ENCODE data around the gene NIPA2.

NIPA2 gene

GRCh38 chr15:22877607-22878006, 39.1 kb downstream of the NIPA2 start:
- no peak for DNase-seq (ENCODE audit: low spot score)

DNA sequence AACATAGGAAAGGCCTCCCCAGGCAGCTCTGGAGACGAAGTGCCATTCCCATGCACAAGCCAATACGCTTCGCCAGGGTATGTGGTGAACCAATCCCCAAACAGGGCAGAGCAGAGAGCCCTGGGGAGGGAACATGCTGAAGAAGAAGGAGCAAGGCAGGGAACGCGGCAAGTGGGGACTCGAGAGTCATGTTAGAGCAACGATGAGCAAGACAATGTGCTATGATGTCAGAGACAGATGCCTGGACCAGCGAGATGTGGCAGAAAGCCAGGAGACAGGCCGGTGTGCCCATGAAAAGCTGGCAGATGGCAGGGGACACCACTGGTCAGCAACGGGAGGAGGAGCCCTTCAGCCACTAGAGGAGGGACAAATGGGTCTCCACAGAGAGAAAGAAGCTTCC, 39.6 kb downstream of the NIPA2 start:
- DNase-seq (ENCODE audit: low spot score): no peak

GRCh38 chr15:22880068-22880980, 41.9 kb downstream of the NIPA2 start:
- DNase-seq (ENCODE audit: low spot score): no peak

DNA sequence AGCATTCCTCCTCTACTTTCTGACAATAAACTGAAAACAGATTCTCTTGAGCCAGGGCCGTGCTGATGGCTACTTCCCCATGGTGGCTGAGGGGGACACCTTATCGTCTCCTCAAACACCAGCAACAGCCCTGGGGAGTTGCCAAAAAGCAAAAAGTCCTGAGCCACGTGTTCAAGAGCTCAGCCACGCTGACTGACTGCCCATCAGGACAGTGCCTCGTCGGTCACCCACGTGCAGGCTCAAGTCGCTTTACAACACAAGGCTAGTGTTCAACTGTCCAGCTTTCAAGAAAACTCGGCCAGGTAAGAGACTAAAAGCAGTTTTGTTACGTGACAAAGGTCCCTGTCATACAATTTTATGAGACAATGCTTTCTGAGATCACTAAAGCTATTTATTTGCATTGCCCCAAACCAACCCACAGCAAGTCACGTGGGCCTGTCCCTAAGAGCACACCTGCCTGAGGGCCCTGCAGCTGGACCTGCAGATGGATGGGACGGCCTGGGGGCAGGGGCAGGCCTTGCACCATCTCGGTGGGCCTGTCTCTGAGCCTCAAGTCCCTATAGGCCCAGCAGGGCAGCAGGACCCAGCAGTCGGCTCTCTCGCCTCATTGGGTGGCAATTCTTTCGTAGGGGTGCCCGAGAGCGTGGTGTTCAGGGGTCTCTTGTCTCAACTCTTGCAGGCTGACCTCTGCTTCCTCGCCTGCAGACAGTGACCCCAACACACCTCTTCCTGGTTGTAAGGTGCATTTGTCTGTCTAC, 42.7 kb downstream of the NIPA2 start:
- DNase-seq (ENCODE audit: low spot score): no peak

DNA sequence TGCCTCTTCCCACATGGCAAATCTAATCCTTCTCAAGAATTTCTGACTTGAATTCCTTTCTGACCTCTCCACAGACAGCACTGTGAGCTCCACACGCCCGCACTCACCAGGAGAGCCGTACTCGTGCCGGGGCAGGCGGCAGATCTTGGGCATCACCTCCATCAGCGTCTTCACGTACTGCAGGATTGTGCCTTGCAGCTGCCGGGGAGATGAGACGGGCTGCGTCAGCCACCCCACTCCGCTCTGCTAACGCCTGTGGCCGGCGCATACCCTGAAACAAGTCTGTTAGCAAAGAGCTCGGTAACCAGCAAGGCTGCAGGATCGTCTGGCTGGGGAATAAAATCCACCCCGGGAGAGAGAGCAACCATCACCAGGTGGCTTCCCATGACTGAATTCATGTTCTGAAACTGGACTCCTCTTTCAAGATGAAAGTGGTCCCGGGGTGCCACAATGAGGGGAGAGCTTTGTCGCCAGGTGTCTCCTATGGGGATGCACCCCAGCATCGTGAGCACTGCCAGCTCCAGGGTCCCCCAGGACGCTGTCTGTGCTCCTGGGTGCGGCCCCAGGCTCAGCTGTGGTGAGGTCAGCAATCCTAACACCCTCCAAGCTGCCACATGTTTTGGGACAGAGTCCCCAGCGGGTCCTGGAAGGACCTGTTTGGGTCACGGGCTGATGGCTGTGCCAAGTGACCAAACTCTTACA, 43.4 kb downstream of the NIPA2 start:
- no peak for DNase-seq (ENCODE audit: low spot score)

- DNase-seq (ENCODE audit: low spot score): no peak
These were observed 44.7 kb downstream of the NIPA2 start for GRCh38 chr15:22883196-22883595.

GRCh38 chr15:22884344-22884743, 45.9 kb downstream of the NIPA2 start:
- peak; percentile 5 for DNase-seq (ENCODE audit: low spot score)

- no peak for DNase-seq (ENCODE audit: low spot score)
These were observed 46.7 kb downstream of the NIPA2 start for GRCh38 chr15:22885120-22885519.

DNA sequence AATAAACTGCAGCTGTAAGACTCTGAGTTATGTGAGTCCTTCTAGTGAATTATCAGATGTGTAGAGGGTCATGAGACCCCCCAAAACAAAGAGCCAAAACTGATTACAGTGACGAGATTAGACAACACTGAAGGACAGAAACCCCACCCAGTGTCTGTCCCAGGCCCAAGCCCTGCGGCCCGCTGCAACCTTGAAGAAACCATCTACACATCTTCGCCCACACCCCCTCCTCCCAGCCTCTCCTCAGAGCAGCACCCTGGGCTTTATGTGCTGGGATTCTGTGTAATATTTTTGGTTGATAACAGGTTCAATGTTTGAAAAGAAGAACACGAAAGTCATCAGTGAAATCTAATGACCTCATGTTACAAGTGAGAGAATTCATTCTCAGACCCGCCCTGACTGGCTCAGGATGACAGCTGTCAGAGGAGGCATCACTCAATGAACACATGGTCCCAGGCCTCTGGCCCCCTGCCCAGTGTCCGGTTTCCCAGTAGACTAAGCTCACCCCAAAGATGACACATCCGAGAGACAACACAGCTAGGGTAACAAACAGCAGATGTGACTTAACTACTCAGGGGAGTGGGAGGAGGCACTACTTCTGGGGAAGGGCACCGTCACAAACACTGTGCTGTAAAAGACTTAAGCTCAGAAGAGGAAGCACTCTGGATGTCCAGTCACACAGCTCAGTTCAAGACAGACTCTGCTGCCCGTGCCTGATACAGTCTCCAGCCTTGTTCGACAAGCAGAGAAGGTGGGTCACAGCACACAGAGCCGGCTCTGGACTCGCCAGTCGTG, 48.9 kb downstream of the NIPA2 start:
- no peak for DNase-seq (ENCODE audit: low spot score)

- DNase-seq (ENCODE audit: low spot score): no peak
These were observed 49.8 kb downstream of the NIPA2 start for GRCh38 chr15:22888120-22888859.

GRCh38 chr15:22889146-22889818, 50.8 kb downstream of the NIPA2 start:
- DNase-seq (ENCODE audit: low spot score): no peak

DNA sequence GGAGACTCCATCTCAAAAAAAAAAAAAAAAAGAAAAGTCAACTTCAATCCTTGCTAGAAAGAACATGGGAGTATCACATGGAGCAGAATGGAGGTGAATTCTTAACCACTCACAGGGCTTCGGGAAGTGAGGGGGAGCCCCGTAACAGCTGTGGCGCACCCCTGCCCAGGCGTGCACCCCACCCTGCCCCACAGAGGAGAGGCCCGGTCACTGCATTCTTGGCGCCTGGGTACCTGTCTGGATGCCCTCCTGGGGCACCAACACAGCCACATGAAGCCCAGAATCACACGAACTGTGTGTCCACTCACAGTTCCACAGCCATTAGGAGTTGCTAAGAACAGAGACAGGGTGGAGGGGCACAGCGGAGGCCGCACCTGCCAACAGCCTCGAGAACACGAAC, 51.8 kb downstream of the NIPA2 start:
- no peak for DNase-seq (ENCODE audit: low spot score)

DNA sequence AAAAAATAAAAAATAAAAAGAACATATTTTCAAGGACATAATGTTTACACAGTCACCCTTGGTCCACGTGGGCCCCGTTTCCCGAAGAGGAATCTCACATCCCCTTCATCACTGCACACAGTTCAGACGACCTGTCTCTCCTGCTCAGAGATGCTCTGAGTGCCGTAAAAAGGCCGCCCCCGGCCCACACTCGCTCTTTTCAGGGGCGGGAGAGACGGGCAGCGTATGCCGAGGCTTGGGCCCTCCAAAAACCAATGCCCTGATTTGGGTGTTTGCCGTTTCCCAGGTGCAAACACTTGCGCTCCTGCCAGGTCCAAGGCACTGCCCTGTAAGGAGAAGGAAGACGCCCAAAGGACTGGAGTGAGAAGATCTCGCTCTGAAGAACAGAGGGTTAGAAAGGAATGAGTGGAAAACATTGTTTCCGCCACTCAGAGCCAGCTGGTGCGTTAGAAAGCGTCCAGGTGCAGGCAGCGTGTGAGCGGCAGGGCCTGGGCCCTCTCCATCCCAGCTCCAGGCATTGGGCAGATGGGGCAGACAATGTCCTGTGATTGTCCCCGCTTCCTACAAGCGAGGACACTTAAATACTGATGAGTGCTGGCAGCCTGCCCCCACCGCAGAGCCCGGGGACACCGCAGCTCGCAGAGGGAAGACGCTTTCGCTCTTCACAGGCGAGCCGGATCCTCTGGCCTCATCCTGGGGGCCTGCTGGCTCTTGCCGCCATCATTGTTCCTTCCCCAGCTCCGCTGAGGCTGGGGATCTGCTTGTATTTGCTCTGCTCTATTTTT, 53.2 kb downstream of the NIPA2 start:
- DNase-seq (ENCODE audit: low spot score): no peak

GRCh38 chr15:22892333-22892732, 53.9 kb downstream of the NIPA2 start:
- no peak for DNase-seq (ENCODE audit: low spot score)

DNA sequence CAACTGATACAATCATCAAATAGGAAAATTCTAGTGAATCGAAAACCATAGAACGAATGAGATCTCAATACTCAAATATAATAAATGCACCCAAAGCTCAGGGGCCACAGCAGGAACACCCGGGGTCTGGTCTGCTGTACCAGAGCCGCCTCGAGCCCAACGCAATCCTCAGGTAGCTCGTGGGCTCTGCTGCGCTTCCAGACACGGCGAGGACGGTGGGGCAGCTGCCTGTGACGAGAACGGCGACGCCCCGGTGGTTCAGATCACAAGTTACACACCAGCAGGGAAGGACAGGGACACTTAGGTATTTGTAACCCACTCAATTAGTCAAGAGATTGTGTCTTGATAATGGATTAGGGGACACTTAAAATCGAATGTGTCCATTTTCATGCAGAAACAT, 54.6 kb downstream of the NIPA2 start:
- DNase-seq (ENCODE audit: low spot score): no peak

GRCh38 chr15:22893881-22894280, 55.4 kb downstream of the NIPA2 start:
- no peak for DNase-seq (ENCODE audit: low spot score)

- DNase-seq (ENCODE audit: low spot score): no peak
These were observed 57.2 kb downstream of the NIPA2 start for GRCh38 chr15:22895465-22896190.

DNA sequence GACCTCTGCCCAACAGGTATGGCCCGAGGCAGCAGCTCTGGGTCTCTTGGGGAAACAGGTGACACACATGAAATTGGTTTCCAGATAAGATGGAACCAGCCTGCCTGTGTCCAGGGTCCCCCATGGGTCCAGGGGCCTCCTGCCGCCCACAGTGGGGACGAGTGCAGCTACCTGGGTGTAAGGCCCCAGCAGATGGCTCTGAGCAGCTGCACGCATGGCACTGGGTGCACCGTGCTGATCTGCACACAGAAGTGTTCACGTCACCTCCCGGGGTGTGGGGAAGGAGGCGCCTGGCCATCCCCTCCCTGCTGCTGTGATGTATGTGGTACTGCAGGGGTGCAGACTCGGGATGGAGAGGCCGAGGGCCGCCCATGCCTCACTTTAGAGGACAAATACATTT, 63.6 kb downstream of the NIPA2 start:
- no peak for DNase-seq (ENCODE audit: low spot score)

DNA sequence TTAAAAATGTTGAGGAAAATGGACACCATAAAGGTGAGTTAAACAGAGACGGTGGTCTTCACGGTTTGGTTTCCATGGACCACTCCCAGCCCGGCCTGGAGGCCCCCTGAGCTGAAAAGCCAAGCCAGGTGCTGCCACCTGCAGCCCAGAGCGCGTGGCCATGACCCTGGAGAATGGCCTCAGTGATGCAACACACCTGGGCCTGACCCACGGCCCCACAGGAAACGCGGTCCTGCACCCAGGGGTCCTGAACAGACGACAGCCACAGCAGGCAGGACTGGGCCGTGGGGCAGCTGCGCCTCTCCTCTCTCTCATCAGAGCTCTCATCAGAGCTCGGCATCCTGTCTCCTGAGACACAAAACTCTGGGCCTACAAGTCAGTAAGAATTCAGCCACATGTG, 64.1 kb downstream of the NIPA2 start:
- no peak for DNase-seq (ENCODE audit: low spot score)
